NCI-H2227 (cell line): ENCODE measurements around the gene RAB3GAP1.
"Not testable (repeated sequence)": the region's sequence is repeated elsewhere in the genome, so short reads cannot be mapped to it uniquely, and the experiment has no call there.

ENCODE experiments used
- DNase-seq: peaks from one replicate; lab custom pipeline; 2025; ENCODE audit not compliant: unreplicated experiment; lab: John Stamatoyannopoulos, UW

Gene RAB3GAP1

GRCh38 chr2:135099802-135100483 lies 47.9 kb downstream of the RAB3GAP1 start:
- no peak for DNase-seq

- no peak for DNase-seq
These were observed 51.8 kb downstream of the RAB3GAP1 start for GRCh38 chr2:135103843-135104242.

GRCh38 chr2:135105513-135106316 lies 53.6 kb downstream of the RAB3GAP1 start:
- DNase-seq = not testable (repeated sequence)

- no peak for DNase-seq
These were observed 61.2 kb downstream of the RAB3GAP1 start for GRCh38 chr2:135113322-135113721.

GRCh38 chr2:135119582-135119981 lies 67.5 kb downstream of the RAB3GAP1 start:
- no peak for DNase-seq

GRCh38 chr2:135121016-135121657 lies 69.0 kb downstream of the RAB3GAP1 start:
- no peak for DNase-seq

- DNase-seq = not testable (repeated sequence)
These were observed 69.6 kb downstream of the RAB3GAP1 start for GRCh38 chr2:135121658-135122039.

GRCh38 chr2:135124924-135125886 lies 73.1 kb downstream of the RAB3GAP1 start:
- DNase-seq = no peak

GRCh38 chr2:135125940-135126339 lies 73.8 kb downstream of the RAB3GAP1 start:
- no peak for DNase-seq

GRCh38 chr2:135130751-135131150 lies 78.7 kb downstream of the RAB3GAP1 start:
- DNase-seq = no peak

GRCh38 chr2:135132314-135132713 lies 80.2 kb downstream of the RAB3GAP1 start:
- DNase-seq = no peak

- no peak for DNase-seq
These were observed 88.5 kb downstream of the RAB3GAP1 start for GRCh38 chr2:135140606-135141005.

- no peak for DNase-seq
These were observed 90.2 kb downstream of the RAB3GAP1 start for GRCh38 chr2:135142323-135142722.

GRCh38 chr2:135144343-135144742 lies 92.3 kb downstream of the RAB3GAP1 start:
- no peak for DNase-seq

GRCh38 chr2:135149251-135149650 lies 97.2 kb downstream of the RAB3GAP1 start:
- DNase-seq = no peak

GRCh38 chr2:135150725-135151124 lies 98.6 kb downstream of the RAB3GAP1 start:
- peak; percentile 22 for DNase-seq

- DNase-seq = no peak
These were observed 99.5 kb downstream of the RAB3GAP1 start for GRCh38 chr2:135151615-135152014.

- DNase-seq = no peak
These were observed 100.3 kb downstream of the RAB3GAP1 start for GRCh38 chr2:135152361-135152760.

- no peak for DNase-seq
These were observed 102.9 kb downstream of the RAB3GAP1 start for GRCh38 chr2:135154962-135155361.

GRCh38 chr2:135157856-135158255 lies 105.8 kb downstream of the RAB3GAP1 start:
- DNase-seq = no peak

- DNase-seq = no peak
These were observed 107.1 kb downstream of the RAB3GAP1 start for GRCh38 chr2:135159191-135159590.
